22Rv1 (cell line): Measurements from ENCODE around the gene ATOX1.

ENCODE experiments used
- CTCF ChIP-seq: fragments of 450-650 bp; IDR thresholded peaks from 2 replicates; pipeline ENCODE4 v1.5.1; 2017; ENCODE audit warnings: mild to moderate bottlenecking
- ZFX ChIP-seq: fragments of 450-650 bp; IDR thresholded peaks from 2 replicates; pipeline ENCODE4 v1.6.1; 2017; ENCODE audit warnings: antibody characterized with exemption, borderline replicate concordance

GRCh38 chr5:151750121-151750520 lies 8.3 kb downstream of the ATOX1 start:
- TF ChIP-seq CTCF (no peak), ZFX (no peak)
